Measurements from ENCODE around the gene XKR7. TPM values are rescaled to one million over a fixed set of nuclear protein-coding genes. Genes with fewer than 3 reads are reported as not detected.

XKR7 gene
- total RNA-seq, 4 donors from 2014 or later: not detected

- no peaks in the 10 kb centered on the region for H3K9me3 ChIP-seq
- peak overlapping the region in 1 of 4 donors; percentile 33 for H3K27ac ChIP-seq (replicated peaks in 1 of 4)
- H3K36me3 ChIP-seq: no peaks in the 10 kb centered on the region
- no peak for DNase-seq (ENCODE audit: extremely low spot score)
- intact Hi-C loops (cut with DNase I): no loop called here
- peaks cover 4 to 98% (median 37%) of the 10 kb centered on the region in 4 donors for H3K27me3 ChIP-seq
- H3K4me1 ChIP-seq: peaks cover 17 to 24% (median 23%) of the 10 kb centered on the region in 4 donors
- TF ChIP-seq POLR2A (IDR thresholded peaks at IDR 0.05; ENCODE audit: low read depth) (no peak), CTCF (IDR thresholded peaks at IDR 0.05) (no peak), POLR2AphosphoS5 (IDR thresholded peaks at IDR 0.05) (no peak), EP300 (IDR thresholded peaks at IDR 0.05) (no peak)
- H3K4me3 ChIP-seq: peak overlapping the region; percentile 51 to 64 (median 54)
- WGBS: 31% methylated on average over 3 of the region's 67 CpGs
Observed at GRCh38 chr20:32018269-32019155, 50.6 kb downstream of the XKR7 start.

- Histone ChIP-seq H3K4me1 (peaks cover 17 to 24% (median 23%) of the 10 kb centered on the region in 4 donors), H3K4me3 (peak overlapping the region; percentile 51 to 64 (median 54)), H3K27me3 (peaks cover 4 to 98% (median 38%) of the 10 kb centered on the region in 4 donors), H3K36me3 (peaks cover 0 to 2% (median 0%) of the 10 kb centered on the region in 4 donors), H3K27ac (replicated peaks in 1 of 4) (no peak overlapping the region), H3K9me3 (no peaks in the 10 kb centered on the region)
- TF ChIP-seq POLR2AphosphoS5 (IDR thresholded peaks at IDR 0.05) (no peak), EP300 (IDR thresholded peaks at IDR 0.05) (no peak), CTCF (IDR thresholded peaks at IDR 0.05) (no peak)
- no peak for DNase-seq (ENCODE audit: extremely low spot score)
- intact Hi-C loops (cut with DNase I): no loop called here
- WGBS: no CpG with 5 or more reads among the region's 42 CpGs
Observed at GRCh38 chr20:32019156-32019510, 51.2 kb downstream of the XKR7 start.

- peaks cover 0 to 4% (median 0%) of the 10 kb centered on the region in 4 donors for H3K36me3 ChIP-seq
- no peak for DNase-seq (ENCODE audit: extremely low spot score)
- TF ChIP-seq POLR2A (IDR thresholded peaks at IDR 0.05; ENCODE audit: low read depth): no peak
- no peak for TF ChIP-seq POLR2AphosphoS5 (IDR thresholded peaks at IDR 0.05)
- no peak for TF ChIP-seq EP300 (IDR thresholded peaks at IDR 0.05)
- no peak for TF ChIP-seq CTCF (IDR thresholded peaks at IDR 0.05)
- H3K4me3 ChIP-seq: peak overlapping the region; percentile 51 to 64 (median 54)
- no peak overlapping the region for H3K27ac ChIP-seq (replicated peaks in 1 of 4)
- WGBS: 34% methylated on average over 11 of the region's 11 CpGs
- intact Hi-C loops (cut with DNase I): loop anchor here (10.0 kb wide), 1 partner anchor 75 kb away; no protein-coding TSS in a partner anchor
- H3K4me1 ChIP-seq: peaks cover 17 to 24% (median 22%) of the 10 kb centered on the region in 4 donors
- H3K27me3 ChIP-seq: peaks cover 4 to 98% (median 38%) of the 10 kb centered on the region in 4 donors
- H3K9me3 ChIP-seq: no peaks in the 10 kb centered on the region
Observed at GRCh38 chr20:32019563-32020463, 51.9 kb downstream of the XKR7 start.

- no peaks in the 10 kb centered on the region for H3K9me3 ChIP-seq
- H3K4me1 ChIP-seq: peaks cover 17 to 24% (median 20%) of the 10 kb centered on the region in 4 donors
- peaks cover 4 to 95% (median 38%) of the 10 kb centered on the region in 4 donors for H3K27me3 ChIP-seq
- no peak for TF ChIP-seq CTCF (IDR thresholded peaks at IDR 0.05)
- TF ChIP-seq POLR2AphosphoS5 (IDR thresholded peaks at IDR 0.05): no peak
- TF ChIP-seq POLR2A (IDR thresholded peaks at IDR 0.05; ENCODE audit: low read depth): no peak
- no peak for TF ChIP-seq EP300 (IDR thresholded peaks at IDR 0.05)
- H3K27ac ChIP-seq (replicated peaks in 1 of 4): no peak overlapping the region
- peaks cover 0 to 13% (median 0%) of the 10 kb centered on the region in 4 donors for H3K36me3 ChIP-seq
- DNase-seq (ENCODE audit: extremely low spot score): no peak
- no peak overlapping the region for H3K4me3 ChIP-seq
- 94% methylated on average over 2 of the region's 4 CpGs for WGBS
- intact Hi-C loops (cut with DNase I): loop anchor here (10.0 kb wide), 1 partner anchor 76 kb away; no protein-coding TSS in a partner anchor
Observed at GRCh38 chr20:32021091-32021490, 53.1 kb downstream of the XKR7 start.

Measured in esophagus muscularis mucosa (tissue), 4 donors.